Neural crest cell (in vitro differentiated cells): ENCODE measurements around the gene PAPPA2. TPM values are rescaled to one million over a fixed set of nuclear protein-coding genes. Genes with fewer than 3 reads are reported as not detected.

Experiments
- DNase-seq: peaks from one replicate; pipeline ENCODE4 v3.0.0; 2021; ENCODE audit warnings: low read depth, mixed read lengths, low spot score
- H3K27ac Mint-ChIP-seq: one replicate; pipeline ENCODE4 v1.8.0; 2021; ENCODE audit warnings: mild to moderate bottlenecking, mixed read lengths; ENCODE audit not compliant: unreplicated experiment
- H3K27me3 Mint-ChIP-seq: 2 replicates; pipeline ENCODE4 v1.8.0; 2021; ENCODE audit warnings: low read depth, mild to moderate bottlenecking, mixed read lengths
- H3K36me3 Mint-ChIP-seq: 2 replicates; pipeline ENCODE4 v1.8.0; 2021; ENCODE audit warnings: low read depth, mild to moderate bottlenecking, mixed read lengths
- H3K4me1 Mint-ChIP-seq: 2 replicates; pipeline ENCODE4 v1.8.0; 2021; ENCODE audit warnings: mixed read lengths
- H3K4me3 Mint-ChIP-seq: one replicate; pipeline ENCODE4 v1.8.0; 2021; ENCODE audit warnings: mild to moderate bottlenecking, mixed read lengths
- H3K9me3 Mint-ChIP-seq: 2 replicates; pipeline ENCODE4 v1.8.0; 2021; ENCODE audit warnings: mixed read lengths
- total RNA-seq: library from RNA; stranded (reverse); gene quantifications from 2 replicates; pipeline ENCODE4 v1.2.1, GENCODE V29; 2021
- TF ChIP-seq, protein P1 (sequence below): fragments of 200-600 bp; sonication (generic); conservative IDR thresholded peaks from 2 replicates; pipeline ENCODE4 v1.5.0; 2021; ENCODE audit warnings: antibody characterized with exemption, mild to moderate bottlenecking

Gene PAPPA2
- total RNA-seq, 1 donor from 2014 or later = 0.79 TPM

DNA sequence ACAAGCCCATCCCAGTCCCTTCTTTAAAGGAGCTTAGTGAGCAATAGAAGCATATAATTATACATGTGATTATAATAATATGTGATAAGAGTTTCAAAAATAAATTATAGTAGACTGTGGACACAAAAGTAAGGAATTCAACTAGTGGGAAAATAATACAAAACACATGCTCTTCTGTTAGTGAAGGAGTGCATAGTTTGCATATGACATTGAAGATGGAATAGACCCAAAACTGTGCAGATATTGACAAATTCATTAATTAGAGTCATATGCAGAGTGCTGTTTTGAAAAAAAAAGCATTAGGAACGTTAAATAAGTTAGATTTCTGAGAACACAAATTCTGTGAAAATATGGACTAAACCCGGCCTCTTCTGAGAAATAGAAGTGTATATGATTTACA, 422.8 kb downstream of the PAPPA2 start:
- H3K36me3 Mint-ChIP-seq = peaks cover 14% of the 10 kb centered on the region
- DNase-seq = no peak
- H3K9me3 Mint-ChIP-seq = no peaks in the 10 kb centered on the region
- H3K27ac Mint-ChIP-seq = no peak overlapping the region
- TF ChIP-seq, protein P1, sequence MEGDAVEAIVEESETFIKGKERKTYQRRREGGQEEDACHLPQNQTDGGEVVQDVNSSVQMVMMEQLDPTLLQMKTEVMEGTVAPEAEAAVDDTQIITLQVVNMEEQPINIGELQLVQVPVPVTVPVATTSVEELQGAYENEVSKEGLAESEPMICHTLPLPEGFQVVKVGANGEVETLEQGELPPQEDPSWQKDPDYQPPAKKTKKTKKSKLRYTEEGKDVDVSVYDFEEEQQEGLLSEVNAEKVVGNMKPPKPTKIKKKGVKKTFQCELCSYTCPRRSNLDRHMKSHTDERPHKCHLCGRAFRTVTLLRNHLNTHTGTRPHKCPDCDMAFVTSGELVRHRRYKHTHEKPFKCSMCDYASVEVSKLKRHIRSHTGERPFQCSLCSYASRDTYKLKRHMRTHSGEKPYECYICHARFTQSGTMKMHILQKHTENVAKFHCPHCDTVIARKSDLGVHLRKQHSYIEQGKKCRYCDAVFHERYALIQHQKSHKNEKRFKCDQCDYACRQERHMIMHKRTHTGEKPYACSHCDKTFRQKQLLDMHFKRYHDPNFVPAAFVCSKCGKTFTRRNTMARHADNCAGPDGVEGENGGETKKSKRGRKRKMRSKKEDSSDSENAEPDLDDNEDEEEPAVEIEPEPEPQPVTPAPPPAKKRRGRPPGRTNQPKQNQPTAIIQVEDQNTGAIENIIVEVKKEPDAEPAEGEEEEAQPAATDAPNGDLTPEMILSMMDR = no peak
- no peak overlapping the region for H3K4me3 Mint-ChIP-seq
- H3K4me1 Mint-ChIP-seq = no peaks in the 10 kb centered on the region
- H3K27me3 Mint-ChIP-seq = no peaks in the 10 kb centered on the region

DNA sequence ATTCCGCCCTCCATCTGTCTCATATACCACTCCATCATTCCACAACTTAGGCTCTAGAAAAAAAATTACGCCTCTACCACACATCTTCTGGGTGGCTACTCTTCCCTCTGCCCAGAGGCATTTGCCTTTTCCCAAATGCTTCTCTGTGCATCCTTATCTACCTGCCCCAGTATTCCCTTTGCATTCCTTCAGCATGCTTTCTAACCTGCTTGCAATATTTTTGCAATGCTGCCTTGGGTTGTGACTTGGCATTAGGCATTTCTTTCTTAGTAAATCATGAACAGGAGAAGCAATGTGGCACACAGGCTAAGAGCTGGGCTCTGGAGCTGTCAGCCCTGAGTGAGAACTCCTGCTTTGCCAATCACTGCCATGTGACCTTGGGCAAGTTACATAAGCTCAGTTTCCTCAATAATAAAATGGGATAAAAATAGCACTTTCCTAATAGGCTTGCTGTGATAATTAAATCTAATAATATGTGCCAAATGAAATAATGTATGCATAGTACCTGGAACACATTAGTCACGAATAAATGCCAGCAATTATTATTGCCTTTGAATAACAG, 425.6 kb downstream of the PAPPA2 start:
- Mint-ChIP-seq H3K4me1 (no peaks in the 10 kb centered on the region), H3K27me3 (no peaks in the 10 kb centered on the region)

DNA sequence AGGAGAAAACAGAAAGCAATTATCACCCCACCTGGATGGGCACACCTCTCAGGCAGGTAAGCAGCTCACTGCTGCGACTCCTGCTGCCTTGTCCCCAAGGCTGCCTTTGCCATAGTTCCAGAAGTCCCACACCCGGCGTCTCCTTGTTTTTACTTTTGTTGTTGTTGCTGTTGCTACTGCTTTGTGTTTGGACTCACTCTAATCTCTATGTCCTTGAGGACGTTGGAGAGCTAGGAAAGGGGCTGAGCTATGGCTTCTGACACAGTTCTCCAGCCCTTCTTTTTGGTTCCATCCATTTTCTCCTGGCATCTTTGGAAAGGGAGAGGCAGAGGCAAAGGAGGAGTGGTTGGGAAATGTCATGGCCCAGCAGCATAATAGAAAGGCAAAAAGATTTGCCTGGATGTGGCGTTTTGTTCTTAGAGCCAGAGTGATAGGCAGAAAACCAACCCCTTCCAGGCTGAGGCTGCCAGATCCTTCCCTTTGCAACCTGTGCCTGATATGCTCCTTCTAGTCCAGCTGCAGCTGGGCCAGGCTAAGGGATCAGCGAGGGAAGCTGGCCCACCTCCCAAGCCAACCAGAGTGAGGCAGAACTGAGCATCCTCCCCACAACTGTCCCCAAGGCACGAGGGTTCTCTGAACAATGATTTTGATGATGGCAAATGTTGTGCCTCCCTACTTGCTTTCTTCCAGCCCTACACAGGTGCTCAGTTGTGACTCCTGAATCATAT, 430.8 kb downstream of the PAPPA2 start:
- Mint-ChIP-seq H3K27me3 (no peaks in the 10 kb centered on the region), H3K36me3 (peaks cover 9% of the 10 kb centered on the region), H3K27ac (no peak overlapping the region), H3K9me3 (no peaks in the 10 kb centered on the region), H3K4me3 (no peak overlapping the region), H3K4me1 (peaks cover 12% of the 10 kb centered on the region)
- TF ChIP-seq, protein P1 = no peak
- no peak for DNase-seq

More for the DNA sequence above, 425.6 kb downstream of the PAPPA2 start:
- Mint-ChIP-seq H3K4me3 (no peak overlapping the region), H3K27ac (no peak overlapping the region), H3K36me3 (peaks cover 17% of the 10 kb centered on the region), H3K9me3 (no peaks in the 10 kb centered on the region)
- no peak for DNase-seq
- TF ChIP-seq, protein P1 = no peak

DNA sequence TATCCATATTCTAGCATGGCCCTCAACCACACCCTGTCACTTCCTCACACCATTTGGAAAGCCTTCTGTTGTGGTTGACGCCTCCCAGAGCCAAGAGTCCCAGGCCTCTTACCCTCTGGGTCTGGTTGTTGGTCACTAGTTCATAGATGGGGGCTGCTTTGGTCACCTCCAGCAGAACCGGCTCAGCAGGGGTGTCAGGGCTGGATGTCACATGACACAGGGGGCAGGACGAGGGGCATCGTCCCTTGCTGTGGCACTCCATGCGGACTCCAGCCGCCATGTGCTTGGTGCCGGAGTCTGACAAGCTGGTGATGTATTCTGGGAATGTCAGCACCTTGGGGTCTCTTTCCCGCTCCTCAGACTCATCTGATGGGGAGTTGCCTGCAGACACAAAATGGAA, 431.5 kb downstream of the PAPPA2 start:
- peaks cover 9% of the 10 kb centered on the region for H3K36me3 Mint-ChIP-seq
- no peaks in the 10 kb centered on the region for H3K9me3 Mint-ChIP-seq
- TF ChIP-seq, protein P1 = no peak
- H3K4me1 Mint-ChIP-seq = peaks cover 12% of the 10 kb centered on the region
- no peak overlapping the region for H3K4me3 Mint-ChIP-seq
- no peak overlapping the region for H3K27ac Mint-ChIP-seq
- H3K27me3 Mint-ChIP-seq = no peaks in the 10 kb centered on the region
- DNase-seq = no peak
